ENCODE measurements around the gene EIF1B.

- TF ChIP-seq, protein P1, sequence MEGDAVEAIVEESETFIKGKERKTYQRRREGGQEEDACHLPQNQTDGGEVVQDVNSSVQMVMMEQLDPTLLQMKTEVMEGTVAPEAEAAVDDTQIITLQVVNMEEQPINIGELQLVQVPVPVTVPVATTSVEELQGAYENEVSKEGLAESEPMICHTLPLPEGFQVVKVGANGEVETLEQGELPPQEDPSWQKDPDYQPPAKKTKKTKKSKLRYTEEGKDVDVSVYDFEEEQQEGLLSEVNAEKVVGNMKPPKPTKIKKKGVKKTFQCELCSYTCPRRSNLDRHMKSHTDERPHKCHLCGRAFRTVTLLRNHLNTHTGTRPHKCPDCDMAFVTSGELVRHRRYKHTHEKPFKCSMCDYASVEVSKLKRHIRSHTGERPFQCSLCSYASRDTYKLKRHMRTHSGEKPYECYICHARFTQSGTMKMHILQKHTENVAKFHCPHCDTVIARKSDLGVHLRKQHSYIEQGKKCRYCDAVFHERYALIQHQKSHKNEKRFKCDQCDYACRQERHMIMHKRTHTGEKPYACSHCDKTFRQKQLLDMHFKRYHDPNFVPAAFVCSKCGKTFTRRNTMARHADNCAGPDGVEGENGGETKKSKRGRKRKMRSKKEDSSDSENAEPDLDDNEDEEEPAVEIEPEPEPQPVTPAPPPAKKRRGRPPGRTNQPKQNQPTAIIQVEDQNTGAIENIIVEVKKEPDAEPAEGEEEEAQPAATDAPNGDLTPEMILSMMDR (IDR thresholded peaks at IDR 0.05): no peak
- no peak for TF ChIP-seq POLR2A (IDR thresholded peaks at IDR 0.05)
Observed at GRCh38 chr3:40339871-40340270, 30.4 kb downstream of the EIF1B start.
